Measurements from ENCODE around the gene KIF26B.

The KIF26B gene

GRCh38 chr1:245742896-245743295, 588.1 kb downstream of the KIF26B start:
- DNase-seq (ENCODE audit: low spot score), result peak; percentile 10

- no peak for DNase-seq (ENCODE audit: low spot score)
These were observed 593.5 kb downstream of the KIF26B start for GRCh38 chr1:245748240-245748639.

- DNase-seq (ENCODE audit: low spot score), result no peak
These were observed 593.9 kb downstream of the KIF26B start for GRCh38 chr1:245748646-245749045.

GRCh38 chr1:245749053-245749452, 594.3 kb downstream of the KIF26B start:
- DNase-seq (ENCODE audit: low spot score), result no peak

- DNase-seq (ENCODE audit: low spot score), result no peak
These were observed 595.5 kb downstream of the KIF26B start for GRCh38 chr1:245750261-245750660.

- DNase-seq (ENCODE audit: low spot score), result no peak
These were observed 596.3 kb downstream of the KIF26B start for GRCh38 chr1:245751116-245751515.

GRCh38 chr1:245751726-245752470, 597.1 kb downstream of the KIF26B start:
- peak; percentile 40 for DNase-seq (ENCODE audit: low spot score)

GRCh38 chr1:245752561-245752960, 597.8 kb downstream of the KIF26B start:
- no peak for DNase-seq (ENCODE audit: low spot score)

GRCh38 chr1:245753807-245754206, 599.0 kb downstream of the KIF26B start:
- no peak for DNase-seq (ENCODE audit: low spot score)

GRCh38 chr1:245754463-245754961, 599.7 kb downstream of the KIF26B start:
- no peak for DNase-seq (ENCODE audit: low spot score)

Small RNA genes within 50 kb of the gene (small RNA-seq; reads per million reads assigned to genes)
- gene DNAJC19P8, result 0 reads per million in 2 experiments
- 0.10 to 0.84 reads per million in 2 experiments for gene RNU1-132P

All from SK-N-DZ (cell line).